ENCODE data around the gene TCEA2.

TCEA2 gene

GRCh38 chr20:64105846-64106434, 42.9 kb downstream of the TCEA2 start:
- DNase-seq (ENCODE audit: low spot score), result no peak
- in situ Hi-C loops (cut with MboI; ENCODE audit: low sequenced_read_pairs, unreplicated experiment), result no loop called here
- TF ChIP-seq CTCF (IDR thresholded peaks at IDR 0.05; ENCODE audit: borderline replicate concordance, control extremely low read depth, extremely low read depth, insufficient read depth, missing control alignments), result no peak

GRCh38 chr20:64106435-64106961, 43.5 kb downstream of the TCEA2 start:
- no peak for DNase-seq (ENCODE audit: low spot score)
- TF ChIP-seq CTCF (IDR thresholded peaks at IDR 0.05; ENCODE audit: borderline replicate concordance, control extremely low read depth, extremely low read depth, insufficient read depth, missing control alignments), result no peak
- in situ Hi-C loops (cut with MboI; ENCODE audit: low sequenced_read_pairs, unreplicated experiment), result no loop called here

GRCh38 chr20:64106981-64107735, 44.2 kb downstream of the TCEA2 start, which contains the start of gene NPBWR2:
TSS of gene NPBWR2 (minus strand) at chr20:64107565. CDS start at chr20:64106831, 734 bp downstream.
- peak; percentile 78 for DNase-seq (ENCODE audit: low spot score)
- in situ Hi-C loops (cut with MboI; ENCODE audit: low sequenced_read_pairs, unreplicated experiment), result no loop called here
- TF ChIP-seq CTCF (IDR thresholded peaks at IDR 0.05; ENCODE audit: borderline replicate concordance, control extremely low read depth, extremely low read depth, insufficient read depth, missing control alignments), result no peak

GRCh38 chr20:64107736-64108457, 44.9 kb downstream of the TCEA2 start:
- in situ Hi-C loops (cut with MboI; ENCODE audit: low sequenced_read_pairs, unreplicated experiment), result no loop called here
- DNase-seq (ENCODE audit: low spot score), result peak; percentile 72
- TF ChIP-seq CTCF (IDR thresholded peaks at IDR 0.05; ENCODE audit: borderline replicate concordance, control extremely low read depth, extremely low read depth, insufficient read depth, missing control alignments), result no peak

GRCh38 chr20:64108731-64109681, 46.0 kb downstream of the TCEA2 start:
- DNase-seq (ENCODE audit: low spot score), result no peak
- in situ Hi-C loops (cut with MboI; ENCODE audit: low sequenced_read_pairs, unreplicated experiment), result no loop called here
- no peak for TF ChIP-seq CTCF (IDR thresholded peaks at IDR 0.05; ENCODE audit: borderline replicate concordance, control extremely low read depth, extremely low read depth, insufficient read depth, missing control alignments)

Data from GM13976 (cell line).